Measurements from ENCODE around the gene XRCC2.
"Not testable (repeated sequence)": the region's sequence is repeated elsewhere in the genome, so short reads cannot be mapped to it uniquely, and the experiment has no call there.

Gene XRCC2

GRCh38 chr7:152664636-152665035 lies 11.3 kb downstream of the XRCC2 start:
- no peak for DNase-seq

- DNase-seq: no peak
These were observed 12.0 kb downstream of the XRCC2 start for GRCh38 chr7:152663931-152664330.

GRCh38 chr7:152663148-152663740 lies 12.7 kb downstream of the XRCC2 start:
- DNase-seq: no peak

- DNase-seq: no peak
These were observed 14.5 kb downstream of the XRCC2 start for GRCh38 chr7:152661479-152661878.

- no peak for DNase-seq
These were observed 15.9 kb downstream of the XRCC2 start for GRCh38 chr7:152660021-152660420.

GRCh38 chr7:152654971-152655370 lies 21.0 kb downstream of the XRCC2 start:
- no peak for DNase-seq

- no peak for DNase-seq
These were observed 26.7 kb downstream of the XRCC2 start for GRCh38 chr7:152649220-152649619.

- DNase-seq: no peak
These were observed 28.9 kb downstream of the XRCC2 start for GRCh38 chr7:152647009-152647408.

- DNase-seq: not testable (repeated sequence)
These were observed 29.4 kb downstream of the XRCC2 start for GRCh38 chr7:152646579-152646978.

- DNase-seq: no peak
These were observed 31.9 kb downstream of the XRCC2 start for GRCh38 chr7:152643979-152644559.

GRCh38 chr7:152641384-152641783 lies 34.6 kb downstream of the XRCC2 start:
- no peak for DNase-seq

- no peak for DNase-seq
These were observed 35.1 kb downstream of the XRCC2 start for GRCh38 chr7:152640829-152641228.

- DNase-seq: no peak
These were observed 37.9 kb downstream of the XRCC2 start for GRCh38 chr7:152637920-152638580.

GRCh38 chr7:152637161-152637560 lies 38.8 kb downstream of the XRCC2 start:
- DNase-seq: no peak

- no peak for DNase-seq
These were observed 39.5 kb downstream of the XRCC2 start for GRCh38 chr7:152636441-152636840.

- no peak for DNase-seq
These were observed 42.4 kb downstream of the XRCC2 start for GRCh38 chr7:152633504-152633903.

- no peak for DNase-seq
These were observed 42.9 kb downstream of the XRCC2 start for GRCh38 chr7:152633072-152633471.

- DNase-seq: not testable (repeated sequence)
These were observed 47.2 kb downstream of the XRCC2 start for GRCh38 chr7:152628772-152629171.

- DNase-seq: no peak
These were observed 51.7 kb downstream of the XRCC2 start for GRCh38 chr7:152624228-152624627.

- no peak for DNase-seq
These were observed 54.5 kb downstream of the XRCC2 start for GRCh38 chr7:152621426-152621825.

GRCh38 chr7:152619027-152619739 lies 56.8 kb downstream of the XRCC2 start:
- DNase-seq: no peak

- no peak for DNase-seq
These were observed 57.5 kb downstream of the XRCC2 start for GRCh38 chr7:152618427-152618826.

Data from anterior cingulate cortex (tissue), 58 donors.